GM20000 (cell line): ENCODE measurements around the gene CST6.

Experiments
- DNase-seq: peaks from one replicate; pipeline ENCODE4 v3.0.0; 2012; ENCODE audit warnings: low spot score
- TF ChIP-seq, protein P1 (sequence below): IDR thresholded peaks from 2 replicates; pipeline ENCODE4 v1.5.1; 2012; ENCODE audit warnings: mild to moderate bottlenecking, control low read depth; ENCODE audit errors: extremely low read depth, missing control alignments

Gene CST6

DNA sequence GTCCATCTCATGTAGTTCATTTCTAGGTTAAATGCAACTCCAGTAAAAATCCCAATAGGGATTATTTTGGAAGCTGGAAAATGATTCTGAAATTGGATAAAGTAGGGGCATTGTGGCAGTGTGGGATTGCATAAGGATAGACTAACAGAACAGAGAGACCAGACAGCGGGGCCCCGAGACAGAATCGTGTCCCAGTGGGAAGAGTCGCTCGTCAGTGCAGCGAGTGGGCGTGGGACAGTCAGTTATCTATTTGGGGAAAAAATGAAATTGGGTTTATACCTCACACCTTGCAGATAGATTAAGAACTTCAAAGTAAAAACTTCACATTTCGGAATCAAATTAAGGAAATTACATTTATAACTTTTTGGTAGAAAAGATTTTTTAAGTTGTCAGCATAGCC is 39.7 kb upstream of the CST6 start:
- DNase-seq: no peak
- TF ChIP-seq, protein P1, sequence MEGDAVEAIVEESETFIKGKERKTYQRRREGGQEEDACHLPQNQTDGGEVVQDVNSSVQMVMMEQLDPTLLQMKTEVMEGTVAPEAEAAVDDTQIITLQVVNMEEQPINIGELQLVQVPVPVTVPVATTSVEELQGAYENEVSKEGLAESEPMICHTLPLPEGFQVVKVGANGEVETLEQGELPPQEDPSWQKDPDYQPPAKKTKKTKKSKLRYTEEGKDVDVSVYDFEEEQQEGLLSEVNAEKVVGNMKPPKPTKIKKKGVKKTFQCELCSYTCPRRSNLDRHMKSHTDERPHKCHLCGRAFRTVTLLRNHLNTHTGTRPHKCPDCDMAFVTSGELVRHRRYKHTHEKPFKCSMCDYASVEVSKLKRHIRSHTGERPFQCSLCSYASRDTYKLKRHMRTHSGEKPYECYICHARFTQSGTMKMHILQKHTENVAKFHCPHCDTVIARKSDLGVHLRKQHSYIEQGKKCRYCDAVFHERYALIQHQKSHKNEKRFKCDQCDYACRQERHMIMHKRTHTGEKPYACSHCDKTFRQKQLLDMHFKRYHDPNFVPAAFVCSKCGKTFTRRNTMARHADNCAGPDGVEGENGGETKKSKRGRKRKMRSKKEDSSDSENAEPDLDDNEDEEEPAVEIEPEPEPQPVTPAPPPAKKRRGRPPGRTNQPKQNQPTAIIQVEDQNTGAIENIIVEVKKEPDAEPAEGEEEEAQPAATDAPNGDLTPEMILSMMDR: no peak

DNA sequence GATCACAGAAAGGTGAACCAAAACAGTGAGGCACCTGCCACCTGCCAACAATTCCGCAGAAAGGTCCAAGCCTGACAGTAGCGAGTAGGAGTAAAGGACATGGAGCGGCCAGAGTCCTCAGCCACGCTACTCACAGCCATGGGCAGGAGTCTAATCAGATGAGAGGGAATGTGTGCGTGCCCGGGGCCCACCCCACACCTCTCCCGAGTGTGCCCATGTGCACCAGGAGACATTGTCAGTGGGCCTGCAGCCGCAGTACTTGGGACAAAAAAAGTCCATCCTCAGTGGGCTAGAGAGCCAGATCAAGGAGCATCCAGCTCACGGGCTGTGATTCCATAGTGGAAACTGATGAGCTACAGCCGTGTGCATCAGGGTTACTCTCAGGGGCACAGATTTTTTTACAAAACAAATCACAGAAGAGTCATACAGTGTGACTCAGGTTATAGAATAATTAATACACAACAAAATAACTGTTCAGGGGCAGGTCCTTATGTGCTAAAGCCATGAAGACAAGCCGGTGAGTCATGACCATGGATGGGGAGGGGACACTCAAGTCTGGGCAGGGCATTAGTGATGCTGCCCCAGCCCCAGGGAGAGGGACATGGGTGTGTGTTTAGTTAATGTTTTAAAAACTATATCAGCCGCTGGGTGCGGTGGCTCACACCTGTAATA is 38.2 kb upstream of the CST6 start:
- TF ChIP-seq, protein P1: no peak
- no peak for DNase-seq

DNA sequence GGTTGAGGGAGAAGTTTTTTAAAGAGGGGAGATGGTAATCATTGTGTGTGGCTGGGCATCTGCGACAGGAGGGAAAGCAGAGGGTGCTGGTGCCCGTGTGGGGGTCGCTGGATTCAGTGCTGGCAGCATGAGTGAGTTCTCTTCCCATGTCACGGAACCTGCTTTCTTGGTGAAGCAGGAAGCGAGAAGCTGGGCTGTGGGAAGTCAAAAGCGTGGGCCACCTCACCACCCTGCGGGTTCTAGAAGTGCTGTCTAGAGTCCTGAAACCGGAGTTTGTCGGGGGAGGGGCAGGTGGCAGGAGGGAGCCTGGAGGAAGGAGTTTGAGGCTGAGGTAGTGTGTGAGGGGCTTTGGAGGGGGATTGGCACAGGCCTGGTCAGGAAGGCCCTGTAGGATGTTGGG is 36.0 kb upstream of the CST6 start:
- TF ChIP-seq, protein P1: no peak
- no peak for DNase-seq

DNA sequence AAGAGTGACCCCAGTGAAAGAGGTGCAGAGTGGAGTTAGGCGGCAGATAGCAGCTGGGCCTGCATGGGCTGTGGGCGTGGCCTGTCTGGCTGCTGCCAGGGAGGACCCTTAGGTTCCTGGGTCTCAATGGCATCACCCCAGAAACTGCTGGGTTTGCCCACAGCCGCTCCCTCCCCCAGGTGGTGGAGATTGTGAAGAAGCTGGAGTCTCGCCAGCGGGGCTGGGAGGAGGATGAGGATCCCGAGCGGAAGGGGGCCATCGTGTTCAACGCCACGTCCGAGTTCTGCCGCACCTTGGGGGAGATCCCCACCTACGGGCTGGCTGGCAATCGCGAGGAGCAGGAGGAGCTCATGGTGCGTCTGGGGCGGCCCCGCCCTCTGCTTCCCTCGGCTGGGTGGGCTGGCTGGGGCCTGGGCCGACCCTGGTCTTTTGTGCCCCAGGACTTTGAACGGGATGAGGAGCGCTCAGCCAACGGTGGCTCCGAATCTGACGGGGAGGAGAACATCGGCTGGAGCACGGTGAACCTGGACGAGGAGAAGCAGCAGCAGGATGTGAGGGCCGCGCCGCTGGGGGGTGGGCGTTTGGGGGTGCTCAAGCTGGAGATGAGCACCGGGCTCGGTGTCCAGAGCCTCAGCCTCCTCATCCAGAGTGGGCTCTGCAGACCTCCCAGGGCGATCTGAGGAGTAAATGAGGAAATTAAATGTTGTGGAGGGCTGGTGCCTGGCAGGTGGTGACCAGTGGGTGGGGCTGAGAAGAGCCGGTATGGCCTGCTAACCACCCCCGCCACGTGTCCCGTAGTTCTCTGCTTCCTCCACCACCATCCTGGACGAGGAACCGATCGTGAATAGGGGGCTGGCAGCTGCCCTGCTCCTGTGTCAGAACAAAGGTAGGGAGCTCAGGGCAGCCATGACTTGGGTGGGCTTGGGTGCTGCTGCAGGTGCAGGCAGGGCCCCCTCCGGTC is 35.3 kb upstream of the CST6 start:
- TF ChIP-seq, protein P1: no peak
- no peak for DNase-seq

DNA sequence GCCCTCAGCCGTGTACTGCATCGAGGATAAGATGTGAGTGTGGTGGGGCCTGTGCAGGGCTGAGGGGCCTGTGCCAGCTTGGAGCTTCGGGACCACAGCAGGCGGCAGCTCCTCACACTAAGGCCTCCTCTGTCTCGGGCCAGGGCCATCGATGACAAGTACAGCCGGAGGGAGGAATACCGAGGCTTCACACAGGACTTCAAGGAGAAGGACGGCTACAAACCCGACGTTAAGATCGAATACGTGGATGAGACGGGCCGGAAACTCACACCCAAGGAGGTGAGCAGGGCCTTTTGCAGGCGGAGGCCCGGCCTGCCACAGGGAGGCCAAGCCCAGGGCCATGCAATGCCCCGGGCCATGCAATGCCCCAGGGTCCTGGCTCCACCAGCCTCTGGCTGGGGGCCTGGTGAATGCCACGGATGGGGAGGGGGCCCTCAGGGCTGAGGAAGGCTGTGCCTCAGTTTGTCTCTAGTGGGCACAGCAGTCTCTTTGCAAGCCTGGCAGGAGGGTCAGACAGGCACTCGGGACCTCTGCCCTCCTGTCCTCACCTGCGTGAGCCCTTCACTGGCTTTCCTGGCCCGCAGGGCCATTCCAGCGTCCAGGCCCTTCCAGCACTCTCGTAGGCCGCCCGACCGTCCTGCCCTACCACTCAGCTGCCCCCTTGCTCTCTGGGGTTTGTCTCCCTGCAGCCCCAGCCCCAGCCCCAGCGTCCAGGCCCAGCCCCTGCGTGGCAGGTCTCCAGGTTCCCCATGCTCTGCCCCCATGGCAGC is 34.0 kb upstream of the CST6 start:
- TF ChIP-seq, protein P1: no peak
- no peak for DNase-seq

DNA sequence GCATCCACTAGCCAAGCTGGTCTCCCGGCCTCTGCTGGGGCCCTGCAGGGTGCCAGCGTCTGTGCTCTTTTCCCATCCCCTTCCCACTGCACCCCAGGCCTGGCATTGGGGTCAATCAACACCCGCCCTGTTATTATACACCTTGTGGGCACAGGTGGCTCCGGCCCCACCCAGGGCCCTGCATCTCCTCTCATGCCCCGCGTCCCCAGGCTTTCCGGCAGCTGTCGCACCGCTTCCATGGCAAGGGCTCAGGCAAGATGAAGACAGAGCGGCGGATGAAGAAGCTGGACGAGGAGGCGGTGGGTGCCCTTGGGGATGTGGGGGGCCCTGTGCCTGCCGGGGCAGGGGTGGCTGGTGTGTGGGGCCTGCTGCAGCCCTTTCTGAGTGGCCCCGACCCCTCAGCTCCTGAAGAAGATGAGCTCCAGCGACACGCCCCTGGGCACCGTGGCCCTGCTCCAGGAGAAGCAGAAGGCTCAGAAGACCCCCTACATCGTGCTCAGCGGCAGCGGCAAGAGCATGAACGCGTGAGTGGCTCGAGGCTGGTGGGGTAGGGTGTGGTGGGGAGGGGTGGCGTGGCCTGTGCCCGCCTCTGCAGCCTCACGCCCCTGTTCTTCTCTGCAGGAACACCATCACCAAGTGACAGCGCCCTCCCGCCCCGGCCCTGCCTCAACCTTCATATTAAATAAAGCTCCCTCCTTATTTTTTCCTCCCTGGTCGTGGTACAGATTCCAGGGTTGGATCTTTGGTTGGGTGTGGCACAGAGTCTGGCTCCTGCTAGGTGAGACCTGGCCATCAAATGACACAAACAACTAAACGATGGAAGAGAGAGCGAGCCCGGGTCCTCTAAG is 33.2 kb upstream of the CST6 start:
- no peak for DNase-seq
- TF ChIP-seq, protein P1: no peak
